ENCODE measurements around the gene SLC36A2.

DNA sequence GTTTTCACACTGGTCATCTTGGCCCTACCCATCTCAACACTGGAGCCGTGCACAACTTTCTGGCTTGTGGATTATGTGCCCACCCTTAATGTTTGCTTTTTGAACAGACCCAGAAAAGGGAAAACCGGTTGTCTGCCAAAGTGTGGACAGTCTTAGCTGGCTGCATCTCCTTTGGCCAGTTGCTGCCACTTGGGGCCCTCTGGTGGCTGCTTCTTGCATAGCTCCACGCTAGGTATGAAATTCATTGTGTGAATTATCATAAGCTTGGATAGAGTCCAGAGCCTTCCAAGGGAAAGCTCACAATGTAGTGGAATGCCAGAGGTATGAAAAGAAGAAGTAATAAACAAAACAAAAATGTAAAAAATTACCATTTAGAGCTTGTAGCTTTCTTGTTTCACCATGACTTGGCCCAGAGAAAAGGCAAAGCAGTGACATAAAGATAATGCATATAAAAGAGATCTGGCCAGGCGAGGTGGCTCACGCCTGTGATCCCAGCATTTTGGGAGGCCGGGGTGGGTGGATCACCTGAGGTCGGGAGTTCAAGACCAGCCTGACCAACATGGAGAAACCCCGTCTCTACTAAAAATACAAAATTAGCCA, 31.3 kb downstream of the SLC36A2 start:
- TF ChIP-seq CTCF (IDR thresholded peaks at IDR 0.05; ENCODE audit: poor library complexity), result peak; percentile 82
- no peak for TF ChIP-seq EZH2 (IDR thresholded peaks at IDR 0.05; ENCODE audit: borderline replicate concordance)
